ENCODE data around the gene SLC43A3. TPM values are rescaled to one million over a fixed set of nuclear protein-coding genes. Genes with fewer than 3 reads are reported as not detected.
"Not testable (repeated sequence)": the region's sequence is repeated elsewhere in the genome, so short reads cannot be mapped to it uniquely, and the experiment has no call there.

SLC43A3 gene
- total RNA-seq, 1 donor from 2014 or later = 27.2 TPM

GRCh38 chr11:57459164-57460021, 32.5 kb upstream of the SLC43A3 start:
- peak; percentile 41 for DNase-seq (ENCODE audit: low spot score)

- peak; percentile 58 for DNase-seq (ENCODE audit: low spot score)
Measured at GRCh38 chr11:57458410-57459163, 31.7 kb upstream of the SLC43A3 start.

- DNase-seq (ENCODE audit: low spot score) = peak; percentile 39
Measured at GRCh38 chr11:57458060-57458409, 31.1 kb upstream of the SLC43A3 start.

GRCh38 chr11:57457643-57458023, 30.7 kb upstream of the SLC43A3 start:
- no peak for DNase-seq (ENCODE audit: low spot score)

- DNase-seq (ENCODE audit: low spot score) = peak; percentile 91
Measured at GRCh38 chr11:57456960-57457642, 30.2 kb upstream of the SLC43A3 start.

- no peak for DNase-seq (ENCODE audit: low spot score)
Measured at GRCh38 chr11:57453543-57454177, 26.7 kb upstream of the SLC43A3 start.

- no peak for DNase-seq (ENCODE audit: low spot score)
Measured at GRCh38 chr11:57446055-57446454, 19.1 kb upstream of the SLC43A3 start.

- not testable (repeated sequence) for DNase-seq (ENCODE audit: low spot score)
Measured at GRCh38 chr11:57445122-57445394, 18.1 kb upstream of the SLC43A3 start.

GRCh38 chr11:57444362-57445121, 17.6 kb upstream of the SLC43A3 start:
- no peak for DNase-seq (ENCODE audit: low spot score)

- DNase-seq (ENCODE audit: low spot score) = no peak
Measured at GRCh38 chr11:57440744-57441414, 14.0 kb upstream of the SLC43A3 start.

- DNase-seq (ENCODE audit: low spot score) = no peak
Measured at GRCh38 chr11:57439786-57440185, 12.9 kb upstream of the SLC43A3 start.

- DNase-seq (ENCODE audit: low spot score) = no peak
Measured at GRCh38 chr11:57438345-57439285, 11.7 kb upstream of the SLC43A3 start.

GRCh38 chr11:57436031-57436430, 9.1 kb upstream of the SLC43A3 start:
- no peak for DNase-seq (ENCODE audit: low spot score)

- no peak for DNase-seq (ENCODE audit: low spot score)
Measured at GRCh38 chr11:57434640-57435546, 8.0 kb upstream of the SLC43A3 start.

- no peak for DNase-seq (ENCODE audit: low spot score)
Measured at GRCh38 chr11:57432714-57433163, 5.8 kb upstream of the SLC43A3 start.

GRCh38 chr11:57432149-57432561, 5.2 kb upstream of the SLC43A3 start:
- DNase-seq (ENCODE audit: low spot score) = no peak

- DNase-seq (ENCODE audit: low spot score) = no peak
Measured at GRCh38 chr11:57430952-57431351, 4.0 kb upstream of the SLC43A3 start.

GRCh38 chr11:57429946-57430345, 3.0 kb upstream of the SLC43A3 start:
- no peak for DNase-seq (ENCODE audit: low spot score)

- no peak for DNase-seq (ENCODE audit: low spot score)
Measured at GRCh38 chr11:57428643-57429042, 1.7 kb upstream of the SLC43A3 start.

Measured in ureter (tissue), 1 donor.